SK-N-SH (cell line): Measurements from ENCODE around the gene CYP8B1.

Experiments
- EP300 ChIP-seq, 2 experiments: IDR thresholded peaks; 2 replicates each; pipeline versions ENCODE4 v1.4.0 to v1.6.1; 2012; ENCODE audit warnings: borderline replicate concordance in 1 of 2, low read depth in 1 of 2, low read length in 1 of 2
- EZH2phosphoT487 ChIP-seq: fragments of 200-600 bp; sonication (generic); IDR thresholded peaks from 2 replicates; pipeline ENCODE4 v1.6.1; 2017; ENCODE audit warnings: low read depth, mixed run types, mild to moderate bottlenecking, antibody characterized with exemption, moderate library complexity, borderline replicate concordance
- GABPA ChIP-seq: IDR thresholded peaks from 2 replicates; pipeline ENCODE4 v1.4.0; 2012; ENCODE audit warnings: low read depth, mild to moderate bottlenecking
- JUND ChIP-seq: IDR thresholded peaks from 2 replicates; pipeline ENCODE4 v1.4.0; 2012
- POLR2AphosphoS5 ChIP-seq: IDR thresholded peaks from 2 replicates; pipeline ENCODE4 v1.6.1; 2012; ENCODE audit warnings: low read depth, low read length
- RAD21 ChIP-seq: IDR thresholded peaks from 2 replicates; pipeline ENCODE4 v1.6.1; 2012; ENCODE audit warnings: mild to moderate bottlenecking, low read length
- RCOR1 ChIP-seq: fragments of 150-350 bp; IDR thresholded peaks from 2 replicates; pipeline ENCODE4 v1.6.1; 2017; ENCODE audit warnings: antibody characterized with exemption, low read length
- SMC3 ChIP-seq: IDR thresholded peaks from 2 replicates; pipeline ENCODE4 v1.6.1; 2012; ENCODE audit warnings: low read depth, low read length, improper control_type of control experiment
- TAF1 ChIP-seq: IDR thresholded peaks from 2 replicates; pipeline ENCODE4 v1.6.1; 2012; ENCODE audit warnings: low read depth, mild to moderate bottlenecking, low read length, moderate library complexity, borderline replicate concordance
- TCF12 ChIP-seq: IDR thresholded peaks from 2 replicates; pipeline ENCODE4 v1.4.0; 2012
- YY1 ChIP-seq: IDR thresholded peaks from 2 replicates; pipeline ENCODE4 v1.4.0; 2012; ENCODE audit warnings: low read depth, mild to moderate bottlenecking
- TF ChIP-seq, protein P1 (sequence below): IDR thresholded peaks from 2 replicates; pipeline ENCODE4 v1.6.1; 2012; ENCODE audit warnings: mild to moderate bottlenecking, low read depth, low read length, moderate library complexity
- TF ChIP-seq, protein P2 (sequence below): fragments of 200-600 bp; sonication (generic); IDR thresholded peaks from 2 replicates; pipeline ENCODE4 v1.6.1; 2017; ENCODE audit warnings: antibody characterized with exemption, mild to moderate bottlenecking, moderate library complexity
- TF ChIP-seq, protein P3 (sequence below): IDR thresholded peaks from 2 replicates; pipeline ENCODE4 v1.4.0; 2012; ENCODE audit warnings: low read depth, borderline replicate concordance

DNA sequence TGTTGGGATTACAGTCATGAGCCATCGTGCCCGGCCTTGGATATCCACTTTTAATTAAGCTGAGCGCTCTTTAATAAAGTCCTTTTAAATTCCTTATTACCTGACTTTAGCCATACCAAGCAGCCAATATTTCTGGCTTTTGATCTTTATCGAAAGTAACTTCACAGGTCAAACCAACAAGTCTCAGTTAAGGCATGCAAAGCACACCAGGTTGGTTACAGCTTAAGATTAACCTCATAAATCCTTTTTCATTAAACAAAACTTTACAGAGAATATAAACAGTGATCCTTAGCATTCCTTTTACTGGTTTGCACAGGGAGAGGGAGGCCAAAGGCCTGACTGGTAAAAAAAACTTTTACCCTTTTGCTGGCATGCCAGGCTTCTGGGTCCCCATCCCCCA lies 47.9 kb upstream of the CYP8B1 start:
- TF ChIP-seq, protein P1, sequence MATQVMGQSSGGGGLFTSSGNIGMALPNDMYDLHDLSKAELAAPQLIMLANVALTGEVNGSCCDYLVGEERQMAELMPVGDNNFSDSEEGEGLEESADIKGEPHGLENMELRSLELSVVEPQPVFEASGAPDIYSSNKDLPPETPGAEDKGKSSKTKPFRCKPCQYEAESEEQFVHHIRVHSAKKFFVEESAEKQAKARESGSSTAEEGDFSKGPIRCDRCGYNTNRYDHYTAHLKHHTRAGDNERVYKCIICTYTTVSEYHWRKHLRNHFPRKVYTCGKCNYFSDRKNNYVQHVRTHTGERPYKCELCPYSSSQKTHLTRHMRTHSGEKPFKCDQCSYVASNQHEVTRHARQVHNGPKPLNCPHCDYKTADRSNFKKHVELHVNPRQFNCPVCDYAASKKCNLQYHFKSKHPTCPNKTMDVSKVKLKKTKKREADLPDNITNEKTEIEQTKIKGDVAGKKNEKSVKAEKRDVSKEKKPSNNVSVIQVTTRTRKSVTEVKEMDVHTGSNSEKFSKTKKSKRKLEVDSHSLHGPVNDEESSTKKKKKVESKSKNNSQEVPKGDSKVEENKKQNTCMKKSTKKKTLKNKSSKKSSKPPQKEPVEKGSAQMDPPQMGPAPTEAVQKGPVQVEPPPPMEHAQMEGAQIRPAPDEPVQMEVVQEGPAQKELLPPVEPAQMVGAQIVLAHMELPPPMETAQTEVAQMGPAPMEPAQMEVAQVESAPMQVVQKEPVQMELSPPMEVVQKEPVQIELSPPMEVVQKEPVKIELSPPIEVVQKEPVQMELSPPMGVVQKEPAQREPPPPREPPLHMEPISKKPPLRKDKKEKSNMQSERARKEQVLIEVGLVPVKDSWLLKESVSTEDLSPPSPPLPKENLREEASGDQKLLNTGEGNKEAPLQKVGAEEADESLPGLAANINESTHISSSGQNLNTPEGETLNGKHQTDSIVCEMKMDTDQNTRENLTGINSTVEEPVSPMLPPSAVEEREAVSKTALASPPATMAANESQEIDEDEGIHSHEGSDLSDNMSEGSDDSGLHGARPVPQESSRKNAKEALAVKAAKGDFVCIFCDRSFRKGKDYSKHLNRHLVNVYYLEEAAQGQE: no peak
- TF ChIP-seq TCF12 (no peak), JUND (no peak), POLR2AphosphoS5 (no peak), GABPA (no peak), EP300 (IDR thresholded peaks at IDR 0.05; ENCODE audit: borderline replicate concordance in 1 of 2, low read depth in 1 of 2, low read length in 1 of 2) (no peak), TAF1 (no peak), RCOR1 (no peak), YY1 (no peak), EZH2phosphoT487 (no peak), RAD21 (no peak), SMC3 (no peak)
- TF ChIP-seq, protein P2, sequence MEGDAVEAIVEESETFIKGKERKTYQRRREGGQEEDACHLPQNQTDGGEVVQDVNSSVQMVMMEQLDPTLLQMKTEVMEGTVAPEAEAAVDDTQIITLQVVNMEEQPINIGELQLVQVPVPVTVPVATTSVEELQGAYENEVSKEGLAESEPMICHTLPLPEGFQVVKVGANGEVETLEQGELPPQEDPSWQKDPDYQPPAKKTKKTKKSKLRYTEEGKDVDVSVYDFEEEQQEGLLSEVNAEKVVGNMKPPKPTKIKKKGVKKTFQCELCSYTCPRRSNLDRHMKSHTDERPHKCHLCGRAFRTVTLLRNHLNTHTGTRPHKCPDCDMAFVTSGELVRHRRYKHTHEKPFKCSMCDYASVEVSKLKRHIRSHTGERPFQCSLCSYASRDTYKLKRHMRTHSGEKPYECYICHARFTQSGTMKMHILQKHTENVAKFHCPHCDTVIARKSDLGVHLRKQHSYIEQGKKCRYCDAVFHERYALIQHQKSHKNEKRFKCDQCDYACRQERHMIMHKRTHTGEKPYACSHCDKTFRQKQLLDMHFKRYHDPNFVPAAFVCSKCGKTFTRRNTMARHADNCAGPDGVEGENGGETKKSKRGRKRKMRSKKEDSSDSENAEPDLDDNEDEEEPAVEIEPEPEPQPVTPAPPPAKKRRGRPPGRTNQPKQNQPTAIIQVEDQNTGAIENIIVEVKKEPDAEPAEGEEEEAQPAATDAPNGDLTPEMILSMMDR: no peak
- TF ChIP-seq, protein P3, sequence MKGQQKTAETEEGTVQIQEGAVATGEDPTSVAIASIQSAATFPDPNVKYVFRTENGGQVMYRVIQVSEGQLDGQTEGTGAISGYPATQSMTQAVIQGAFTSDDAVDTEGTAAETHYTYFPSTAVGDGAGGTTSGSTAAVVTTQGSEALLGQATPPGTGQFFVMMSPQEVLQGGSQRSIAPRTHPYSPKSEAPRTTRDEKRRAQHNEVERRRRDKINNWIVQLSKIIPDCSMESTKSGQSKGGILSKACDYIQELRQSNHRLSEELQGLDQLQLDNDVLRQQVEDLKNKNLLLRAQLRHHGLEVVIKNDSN: no peak
